GM19193 (cell line): ENCODE data around the gene NRL.
A peak's percentile ranks its signal among the peaks of the same experiment; 100 is the strongest.

Experiments
- POLR2A ChIP-seq: IDR thresholded peaks from 4 replicates; pipeline ENCODE4 v1.6.1; 2011; ENCODE audit not compliant: insufficient read depth, insufficient read length; ENCODE audit errors: extremely low read depth

NRL gene

GRCh38 chr14:24100197-24100981 lies 14.4 kb downstream of the NRL start:
- TF ChIP-seq POLR2A: no peak

GRCh38 chr14:24098927-24099813 lies 15.6 kb downstream of the NRL start:
- TF ChIP-seq POLR2A: no peak

DNA sequence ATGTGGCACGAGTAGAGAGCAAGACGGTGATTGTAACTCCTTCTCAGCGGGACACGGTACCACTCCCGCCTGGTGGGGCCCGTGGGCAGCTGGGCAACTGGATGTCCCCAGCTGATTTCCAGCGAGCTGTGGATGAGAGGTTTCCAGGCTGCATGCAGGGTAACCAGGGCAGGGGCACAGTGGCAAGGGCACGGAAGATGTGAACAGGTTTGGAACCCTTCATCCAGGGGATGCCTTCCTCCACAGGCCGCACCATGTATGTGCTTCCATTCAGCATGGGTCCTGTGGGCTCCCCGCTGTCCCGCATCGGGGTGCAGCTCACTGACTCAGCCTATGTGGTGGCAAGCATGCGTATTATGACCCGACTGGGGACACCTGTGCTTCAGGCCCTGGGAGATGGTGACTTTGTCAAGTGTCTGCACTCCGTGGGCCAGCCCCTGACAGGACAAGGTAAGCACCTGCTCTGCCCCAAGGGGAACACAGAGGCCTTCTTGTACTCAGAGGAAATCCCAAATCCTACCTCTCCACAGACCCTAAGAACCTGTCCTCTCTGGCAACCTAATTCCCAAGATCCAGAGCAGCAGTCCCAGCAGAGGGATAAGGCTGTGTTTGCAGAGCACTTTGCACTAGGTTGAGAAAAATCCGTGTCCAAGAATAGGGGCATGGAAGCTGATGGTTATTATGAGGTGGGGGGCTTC lies 16.4 kb downstream of the NRL start:
- no peak for TF ChIP-seq POLR2A

DNA sequence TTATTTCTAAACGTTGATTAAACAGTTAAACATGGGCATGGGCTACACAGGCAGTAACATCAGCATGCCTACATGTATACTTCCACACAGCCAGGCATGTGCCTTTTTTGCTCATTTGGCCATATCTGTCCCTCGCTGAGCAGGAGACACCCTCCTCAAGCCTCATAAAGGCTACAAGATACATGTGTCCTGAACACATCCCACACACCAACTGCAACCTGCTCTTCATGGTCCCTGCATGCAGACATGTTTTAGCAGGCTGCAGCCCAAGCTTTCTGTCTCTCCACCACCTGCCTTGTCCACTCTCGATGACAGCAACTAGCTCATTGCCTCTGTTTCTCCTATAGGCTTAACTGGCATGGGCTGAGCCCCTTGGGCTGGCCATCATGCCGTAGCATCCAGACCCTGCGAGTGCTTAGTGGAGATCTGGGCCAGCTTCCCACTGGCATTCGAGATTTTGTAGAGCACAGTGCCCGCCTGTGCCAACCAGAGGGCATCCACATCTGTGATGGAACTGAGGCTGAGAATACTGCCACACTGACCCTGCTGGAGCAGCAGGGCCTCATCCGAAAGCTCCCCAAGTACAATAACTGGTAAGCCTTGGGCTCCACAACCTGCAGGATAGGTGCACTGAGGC lies 18.1 kb downstream of the NRL start:
- TF ChIP-seq POLR2A: no peak

DNA sequence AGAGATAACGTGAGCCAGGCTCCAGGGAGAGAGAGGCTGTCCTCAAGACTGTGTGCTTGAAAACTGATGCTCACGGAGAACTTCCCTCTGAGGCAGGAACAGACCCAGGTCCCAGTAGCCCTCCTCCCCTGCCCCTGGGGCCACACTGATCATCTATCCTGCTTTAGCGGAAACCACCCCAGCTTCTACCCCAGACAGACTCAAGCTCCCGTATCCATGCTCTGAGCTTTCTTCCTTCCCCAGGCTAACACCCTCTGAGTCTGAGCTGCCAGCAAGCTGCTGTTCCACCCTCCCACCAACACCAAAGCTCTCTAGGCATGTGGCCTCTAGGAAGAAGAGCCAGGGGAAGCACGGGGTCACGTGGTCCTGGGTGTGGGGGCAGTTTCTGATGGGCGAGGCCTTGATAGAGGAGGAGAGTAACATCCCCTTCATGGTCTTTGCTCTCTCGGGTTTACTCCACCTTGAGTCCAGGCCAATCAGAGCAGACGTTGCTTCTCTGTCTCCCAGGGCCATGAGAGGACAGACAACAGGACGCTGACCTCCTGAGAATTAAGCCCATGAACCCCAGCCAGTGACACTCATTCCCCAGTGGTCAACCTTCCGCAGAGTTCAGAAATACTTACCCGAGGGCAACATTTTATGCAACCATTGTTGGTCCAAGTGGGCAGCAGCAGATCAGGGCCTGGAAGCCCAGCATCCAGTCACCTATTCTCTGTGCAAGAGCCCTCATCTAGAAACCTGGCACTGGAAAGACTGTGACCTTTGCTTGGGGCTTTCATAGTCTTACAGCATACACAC lies 19.3 kb downstream of the NRL start:
- peak; percentile 98 for TF ChIP-seq POLR2A

- TF ChIP-seq POLR2A: no peak
Measured at GRCh38 chr14:24094841-24095270, 19.9 kb downstream of the NRL start.

- peak; percentile 98 for TF ChIP-seq POLR2A
Measured at GRCh38 chr14:24093901-24094840, 20.6 kb downstream of the NRL start, which contains the start of gene PCK2. PCK2 (plus strand) TSS chr14:24094311; CDS start chr14:24094406, 95 bp downstream.

DNA sequence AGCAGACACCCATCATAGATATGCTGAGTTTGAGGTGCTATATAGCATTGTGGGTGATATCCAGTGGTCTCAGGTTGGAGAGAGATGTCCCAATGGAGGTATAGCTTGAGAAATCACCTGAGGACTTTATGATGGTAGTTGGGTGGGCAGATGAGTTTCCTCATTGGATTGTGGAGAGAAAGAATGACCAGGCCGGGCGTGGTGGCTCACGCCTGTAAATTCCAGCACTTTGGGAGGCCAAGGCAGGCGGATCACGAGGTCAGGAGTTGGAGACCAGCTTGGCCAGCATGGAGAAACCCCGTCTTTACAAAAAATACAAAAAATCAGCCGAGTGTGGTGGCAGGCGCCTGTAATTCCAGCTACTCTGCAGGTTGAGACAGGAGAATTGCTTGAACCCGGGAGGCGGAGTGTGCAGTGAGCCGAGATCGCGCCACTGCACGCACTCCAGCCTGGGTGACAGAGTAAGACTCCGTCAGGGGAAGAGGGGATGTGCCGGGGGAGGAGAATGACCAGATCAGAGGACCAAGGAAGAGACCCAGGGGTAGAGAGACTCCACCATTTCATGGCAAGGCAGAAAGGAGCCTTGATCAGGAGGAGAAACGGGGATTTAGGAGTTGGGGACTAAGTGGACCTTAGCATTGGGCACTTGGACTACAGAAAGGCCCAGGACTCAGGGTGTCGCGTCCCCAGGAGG lies 21.4 kb downstream of the NRL start:
- TF ChIP-seq POLR2A: no peak

DNA sequence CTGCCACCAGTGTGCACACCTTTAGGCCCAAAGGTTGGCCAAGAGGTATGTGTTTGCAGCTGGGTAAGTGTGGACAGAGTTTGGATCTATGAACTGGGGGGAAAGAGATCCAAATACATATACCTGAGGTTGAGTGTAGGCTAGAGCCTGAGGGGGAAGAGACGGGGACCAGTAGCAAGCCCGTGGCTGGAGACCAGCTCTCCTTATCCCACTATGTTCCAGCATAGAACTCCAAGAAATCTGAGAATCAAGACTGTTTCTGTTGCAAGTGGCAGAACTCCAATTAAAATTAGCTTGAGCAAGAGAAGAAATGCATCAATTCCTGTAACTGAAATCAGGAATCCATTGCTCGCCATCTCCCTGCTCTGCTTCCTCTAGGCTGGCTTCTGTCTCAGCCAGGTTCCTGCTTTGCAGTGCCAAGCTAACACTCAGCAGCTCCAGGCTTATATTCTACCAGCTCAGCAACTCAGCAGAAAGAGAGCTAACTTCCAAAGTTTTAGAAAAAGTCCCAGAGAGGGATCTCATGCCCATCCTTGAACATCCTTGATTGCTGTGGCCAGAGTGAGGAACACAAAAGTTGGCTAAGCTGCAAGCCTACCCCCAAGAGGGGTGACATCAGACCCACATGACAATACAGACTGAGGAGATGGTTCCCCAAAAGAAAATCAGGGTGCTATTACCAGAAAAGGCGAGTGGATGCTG lies 22.1 kb downstream of the NRL start:
- TF ChIP-seq POLR2A: no peak

- no peak for TF ChIP-seq POLR2A
Measured at GRCh38 chr14:24092110-24092504, 22.6 kb downstream of the NRL start.

DNA sequence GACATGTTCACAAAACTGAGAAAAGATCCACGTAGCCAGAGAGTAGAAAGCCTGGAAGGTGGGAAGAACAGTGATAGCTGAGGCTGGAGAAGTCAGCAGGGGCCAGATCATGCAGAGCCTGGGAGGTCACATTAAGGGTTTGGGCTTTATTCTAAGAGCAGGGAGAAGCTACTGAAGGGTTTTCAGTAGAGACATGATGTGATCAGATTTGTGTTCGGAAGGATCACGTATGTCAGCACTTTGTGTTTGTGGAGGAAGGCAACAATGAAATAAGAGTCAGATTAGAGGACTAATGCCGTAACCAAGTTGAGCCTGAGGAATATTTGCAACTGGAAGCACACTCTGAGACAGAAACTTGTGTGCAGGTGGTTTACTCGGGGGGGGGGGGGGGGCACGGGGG lies 24.9 kb downstream of the NRL start:
- TF ChIP-seq POLR2A: no peak

DNA sequence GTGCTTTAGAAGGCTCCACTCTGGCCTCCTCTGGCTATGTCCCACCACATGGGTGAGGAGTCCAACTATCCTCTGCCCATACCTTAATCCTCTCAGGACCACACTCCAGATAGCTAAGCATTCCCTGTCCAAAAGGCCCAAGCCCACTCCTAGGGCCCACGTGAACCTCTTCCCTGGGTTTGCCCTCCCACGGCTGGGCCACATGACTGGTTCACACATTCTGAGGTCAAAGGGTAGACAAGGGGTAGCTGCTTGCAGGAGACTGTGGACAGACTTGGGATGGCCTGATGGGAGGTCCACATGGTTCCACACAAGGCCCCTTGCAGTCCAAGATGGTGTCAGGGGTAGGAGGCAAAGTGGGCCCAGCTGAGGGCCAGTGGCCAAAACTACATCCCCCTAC lies 26.7 kb downstream of the NRL start:
- no peak for TF ChIP-seq POLR2A
